ENCODE results near the gene RPL26. TPM values are rescaled to one million over a fixed set of nuclear protein-coding genes. Genes with fewer than 3 reads are reported as not detected.

RPL26 gene
- total and polyA plus RNA-seq, 4 donors: 1,389 to 3,574 (median 1,470) TPM

GRCh38 chr17:8339540-8339939 lies 43.5 kb downstream of the RPL26 start, which contains the start of gene ODF4:
Gene ODF4, plus strand, starts transcription at chr17:8339840. Its CDS starts 212 bp downstream, at chr17:8340052.
- H3K4me1 ChIP-seq (ENCODE audit: control insufficient read depth, insufficient read depth, low read length): no peaks in the 10 kb centered on the region
- H3K27me3 ChIP-seq (ENCODE audit: control insufficient read depth, insufficient read depth, low read length): no peaks in the 10 kb centered on the region
- WGBS (ENCODE audit: insufficient coverage): no CpG with 5 or more reads among the region's 2 CpGs
- no peaks in the 10 kb centered on the region for H3K9me3 ChIP-seq (ENCODE audit: control insufficient read depth, insufficient read depth, low read length)
- H3K36me3 ChIP-seq (ENCODE audit: control insufficient read depth, insufficient read depth, low read length): no peaks in the 10 kb centered on the region
- no peak within 1 kb of the TSS for H3K27ac ChIP-seq (ENCODE audit: low read depth, low read length)
- H3K4me3 ChIP-seq (ENCODE audit: low read depth, low read length): no peak within 1 kb of the TSS
- no peak for DNase-seq (ENCODE audit: low read depth in 4 of 6, low spot score in 6 of 6)

DNA sequence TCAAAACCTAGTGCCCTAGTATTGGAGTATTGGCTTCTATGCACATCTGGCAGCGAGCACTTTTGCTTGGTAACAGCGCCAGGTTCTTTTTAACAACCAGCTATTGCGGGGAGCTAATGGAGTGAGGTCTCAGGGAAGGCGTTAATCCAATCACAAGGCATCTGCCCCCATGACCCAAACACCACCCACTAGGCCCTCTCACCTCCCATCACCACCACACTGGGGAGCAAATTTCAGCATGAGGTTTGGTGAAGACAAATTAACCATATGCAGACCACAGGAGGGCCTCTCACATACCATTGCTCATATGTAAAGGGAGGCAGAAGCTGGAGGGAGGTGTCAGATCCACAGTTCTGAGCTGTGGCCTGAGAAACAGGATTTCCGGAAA lies 44.2 kb downstream of the RPL26 start:
- Histone ChIP-seq H3K27ac (ENCODE audit: low read depth, low read length) (no peak overlapping the region), H3K36me3 (ENCODE audit: control insufficient read depth, insufficient read depth, low read length) (no peaks in the 10 kb centered on the region), H3K4me3 (ENCODE audit: low read depth, low read length) (no peak overlapping the region), H3K9me3 (ENCODE audit: control insufficient read depth, insufficient read depth, low read length) (no peaks in the 10 kb centered on the region), H3K27me3 (ENCODE audit: control insufficient read depth, insufficient read depth, low read length) (no peaks in the 10 kb centered on the region), H3K4me1 (ENCODE audit: control insufficient read depth, insufficient read depth, low read length) (no peaks in the 10 kb centered on the region)
- WGBS (ENCODE audit: insufficient coverage): 88% methylated on average over 1 of the region's 5 CpGs
- DNase-seq (ENCODE audit: low read depth in 4 of 6, low spot score in 6 of 6): peak in 1 of 6 donors; percentile 55

- Histone ChIP-seq H3K27me3 (ENCODE audit: control insufficient read depth, insufficient read depth, low read length) (no peaks in the 10 kb centered on the region), H3K27ac (ENCODE audit: low read depth, low read length) (no peak overlapping the region)
- WGBS (ENCODE audit: insufficient coverage): 26% methylated on average over 9 of the region's 11 CpGs
These were observed 44.9 kb downstream of the RPL26 start for GRCh38 chr17:8337802-8338752.

GRCh38 chr17:8333281-8333680 lies 49.7 kb downstream of the RPL26 start:
- no peak overlapping the region for H3K4me3 ChIP-seq (ENCODE audit: low read depth, low read length)
- peaks cover 8% of the 10 kb centered on the region for H3K4me1 ChIP-seq (ENCODE audit: control insufficient read depth, insufficient read depth, low read length)
- no peaks in the 10 kb centered on the region for H3K9me3 ChIP-seq (ENCODE audit: control insufficient read depth, insufficient read depth, low read length)
- no peak overlapping the region for H3K27ac ChIP-seq (ENCODE audit: low read depth, low read length)
- H3K36me3 ChIP-seq (ENCODE audit: control insufficient read depth, insufficient read depth, low read length): no peaks in the 10 kb centered on the region
- H3K27me3 ChIP-seq (ENCODE audit: control insufficient read depth, insufficient read depth, low read length): no peaks in the 10 kb centered on the region
- 88% methylated on average over 3 of the region's 4 CpGs for WGBS (ENCODE audit: insufficient coverage)
- no peak for DNase-seq (ENCODE audit: low read depth in 4 of 6, low spot score in 6 of 6)

More at GRCh38 chr17:8337802-8338752, 44.9 kb downstream of the RPL26 start:
- Histone ChIP-seq H3K4me3 (ENCODE audit: low read depth, low read length) (no peak overlapping the region), H3K4me1 (ENCODE audit: control insufficient read depth, insufficient read depth, low read length) (peaks cover 4% of the 10 kb centered on the region), H3K9me3 (ENCODE audit: control insufficient read depth, insufficient read depth, low read length) (no peaks in the 10 kb centered on the region), H3K36me3 (ENCODE audit: control insufficient read depth, insufficient read depth, low read length) (no peaks in the 10 kb centered on the region)
- DNase-seq (ENCODE audit: low read depth in 4 of 6, low spot score in 6 of 6): peak in 2 of 6 donors; percentile 34 to 66

DNA sequence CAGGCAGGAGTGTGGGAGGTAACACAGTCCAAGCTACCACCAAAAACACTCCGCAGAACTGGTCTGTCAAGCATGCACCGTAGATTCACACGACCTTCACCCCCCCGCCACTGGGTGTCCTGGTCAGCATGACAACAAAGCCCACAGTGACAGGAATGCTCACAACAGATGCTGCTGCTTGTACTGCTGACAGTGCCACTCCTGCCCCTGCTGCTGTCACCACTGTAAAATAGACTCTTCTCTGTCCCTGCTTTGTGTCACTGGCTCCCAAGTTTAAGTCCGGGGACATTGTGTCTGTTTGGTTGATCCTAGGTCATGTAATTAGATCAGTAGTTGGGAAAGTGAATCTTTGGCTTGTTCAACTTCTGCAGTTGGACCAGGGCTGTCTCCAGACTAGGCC lies 50.3 kb downstream of the RPL26 start:
- H3K27ac ChIP-seq (ENCODE audit: low read depth, low read length): no peak overlapping the region
- H3K36me3 ChIP-seq (ENCODE audit: control insufficient read depth, insufficient read depth, low read length): no peaks in the 10 kb centered on the region
- H3K9me3 ChIP-seq (ENCODE audit: control insufficient read depth, insufficient read depth, low read length): no peaks in the 10 kb centered on the region
- no peak overlapping the region for H3K4me3 ChIP-seq (ENCODE audit: low read depth, low read length)
- H3K27me3 ChIP-seq (ENCODE audit: control insufficient read depth, insufficient read depth, low read length): no peaks in the 10 kb centered on the region
- WGBS (ENCODE audit: insufficient coverage): 13% methylated on average over 4 of the region's 5 CpGs
- DNase-seq (ENCODE audit: low read depth in 4 of 6, low spot score in 6 of 6): peak in 2 of 6 donors; percentile 27 to 51
- peaks cover 8% of the 10 kb centered on the region for H3K4me1 ChIP-seq (ENCODE audit: control insufficient read depth, insufficient read depth, low read length)

- no peak for DNase-seq (ENCODE audit: low read depth in 4 of 6, low spot score in 6 of 6)
- H3K4me1 ChIP-seq (ENCODE audit: control insufficient read depth, insufficient read depth, low read length): peaks cover 12% of the 10 kb centered on the region
- no peak overlapping the region for H3K4me3 ChIP-seq (ENCODE audit: low read depth, low read length)
- H3K9me3 ChIP-seq (ENCODE audit: control insufficient read depth, insufficient read depth, low read length): no peaks in the 10 kb centered on the region
- H3K27ac ChIP-seq (ENCODE audit: low read depth, low read length): no peak overlapping the region
- WGBS (ENCODE audit: insufficient coverage): 75% methylated on average over 1 of the region's 2 CpGs
- no peaks in the 10 kb centered on the region for H3K36me3 ChIP-seq (ENCODE audit: control insufficient read depth, insufficient read depth, low read length)
- peaks cover 4% of the 10 kb centered on the region for H3K27me3 ChIP-seq (ENCODE audit: control insufficient read depth, insufficient read depth, low read length)
These were observed 50.9 kb downstream of the RPL26 start for GRCh38 chr17:8332128-8332527.

Small RNAs within 50 kb of the gene (small RNA-seq; reads per million reads assigned to genes)
- gene RF00265 (ENCODE audit: low replicate concordance): not detected

Other genes starting within 250 kb of the RPL26 start
- 10 to 100 TPM; 28.0 to 29.4 TPM for gene PER1, start 230.8 kb downstream of the RPL26 start, total RNA-seq
- 10 to 100 TPM; 25.4 to 61.1 TPM for gene PER1, start 230.8 kb downstream of the RPL26 start, polyA plus RNA-seq (ENCODE audit: insufficient read length in 2 of 2)
- 10 to 100 TPM; 30.2 to 66.9 TPM for gene VAMP2, start 220.2 kb downstream of the RPL26 start, total RNA-seq
- 100 to 1,000 TPM; 413 to 414 TPM for gene VAMP2, start 220.2 kb downstream of the RPL26 start, polyA plus RNA-seq (ENCODE audit: insufficient read length in 2 of 2)
- gene TMEM107, start 206.8 kb downstream of the RPL26 start, total RNA-seq: 10 to 100 TPM; 19.0 to 48.1 TPM
- gene TMEM107, start 206.8 kb downstream of the RPL26 start, polyA plus RNA-seq (ENCODE audit: insufficient read length in 2 of 2): 10 to 100 TPM; 22.3 to 22.8 TPM
- 1 to 10 TPM; 3.7 to 6.7 TPM for gene BORCS6, start 193.0 kb downstream of the RPL26 start, total RNA-seq
- 1 to 10 TPM; 6.3 to 6.8 TPM for gene BORCS6, start 193.0 kb downstream of the RPL26 start, polyA plus RNA-seq (ENCODE audit: insufficient read length in 2 of 2)
- 10 to 100 TPM in 1 of 2 donors, 1 to 10 TPM in 1; 8.6 to 15.4 TPM for gene AURKB, start 172.6 kb downstream of the RPL26 start, total RNA-seq
- gene AURKB, start 172.6 kb downstream of the RPL26 start, polyA plus RNA-seq (ENCODE audit: insufficient read length in 2 of 2): 10 to 100 TPM; 13.1 to 17.9 TPM
- 10 to 100 TPM; 11.2 to 14.6 TPM for gene CTC1, start 135.1 kb downstream of the RPL26 start, total RNA-seq
- 10 to 100 TPM; 23.6 to 30.6 TPM for gene CTC1, start 135.1 kb downstream of the RPL26 start, polyA plus RNA-seq (ENCODE audit: insufficient read length in 2 of 2)
- 10 to 100 TPM; 17.4 to 23.1 TPM for gene PFAS, start 133.9 kb downstream of the RPL26 start, total RNA-seq
- 10 to 100 TPM; 32.6 to 38.1 TPM for gene PFAS, start 133.9 kb downstream of the RPL26 start, polyA plus RNA-seq (ENCODE audit: insufficient read length in 2 of 2)
- 10 to 100 TPM in 1 of 2 donors, 1 to 10 TPM in 1; 9.2 to 19.6 TPM for gene RANGRF, start 94.5 kb downstream of the RPL26 start, total RNA-seq
- gene RANGRF, start 94.5 kb downstream of the RPL26 start, polyA plus RNA-seq (ENCODE audit: insufficient read length in 2 of 2): 10 to 100 TPM; 37.7 to 40.5 TPM
- gene SLC25A35, start 87.8 kb downstream of the RPL26 start, total RNA-seq: 1 to 10 TPM in 1 of 2 donors, under 1 TPM in 1; 0.69 to 2.9 TPM
- 1 to 10 TPM; 3.7 to 5.1 TPM for gene SLC25A35, start 87.8 kb downstream of the RPL26 start, polyA plus RNA-seq (ENCODE audit: insufficient read length in 2 of 2)
- 1 to 10 TPM; 2.8 to 4.7 TPM for gene ARHGEF15, start 73.0 kb downstream of the RPL26 start, total RNA-seq
- gene ARHGEF15, start 73.0 kb downstream of the RPL26 start, polyA plus RNA-seq (ENCODE audit: insufficient read length in 2 of 2): 1 to 10 TPM; 8.1 to 9.4 TPM
- not detected for gene ODF4, start 43.4 kb downstream of the RPL26 start, total RNA-seq
- not detected for gene ODF4, start 43.4 kb downstream of the RPL26 start, polyA plus RNA-seq (ENCODE audit: insufficient read length in 2 of 2)
- gene RNF222, start 14.6 kb upstream of the RPL26 start, total RNA-seq: not detected
- gene RNF222, start 14.6 kb upstream of the RPL26 start, polyA plus RNA-seq (ENCODE audit: insufficient read length in 2 of 2): under 1 TPM in 1 of 2 donors, not detected in 1; 0.11 TPM
- 10 to 100 TPM; 30.7 to 45.4 TPM for gene NDEL1, start 52.7 kb upstream of the RPL26 start, total RNA-seq
- 10 to 100 TPM; 48.7 to 48.9 TPM for gene NDEL1, start 52.7 kb upstream of the RPL26 start, polyA plus RNA-seq (ENCODE audit: insufficient read length in 2 of 2)
- gene MYH10, start 247.5 kb upstream of the RPL26 start, total RNA-seq: 100 to 1,000 TPM; 111 to 121 TPM
- gene MYH10, start 247.5 kb upstream of the RPL26 start, polyA plus RNA-seq (ENCODE audit: insufficient read length in 2 of 2): 100 to 1,000 TPM in 1 of 2 donors, 10 to 100 TPM in 1; 86.0 to 101 TPM